GM12878 (cell line): ENCODE results near the gene KRT34. TPM values are rescaled to one million over a fixed set of nuclear protein-coding genes. Genes with fewer than 3 reads are reported as not detected.

ENCODE experiments used
- ASH2L ChIP-seq: fragments of 300-600, 200-600 bp; sonication (generic); IDR thresholded peaks from 2 replicates; pipeline ENCODE4 v1.6.1; 2017; ENCODE audit warnings: low read depth, mild to moderate bottlenecking, borderline replicate concordance
- CUX1 ChIP-seq: IDR thresholded peaks from 2 replicates; pipeline ENCODE4 v1.6.1; 2012; ENCODE audit warnings: improper control_type of control experiment, low read depth, low read length; ENCODE audit not compliant: insufficient replicate concordance
- TCF3 ChIP-seq: IDR thresholded peaks from 2 replicates; pipeline ENCODE4 v1.6.1; 2012; ENCODE audit warnings: low read depth, mild to moderate bottlenecking, low read length, borderline replicate concordance; ENCODE audit not compliant: insufficient read depth
- WRNIP1 ChIP-seq: IDR thresholded peaks from 2 replicates; pipeline ENCODE4 v1.6.1; 2011; ENCODE audit warnings: low read depth, low read length, improper control_type of control experiment, borderline replicate concordance
- ZSCAN29 ChIP-seq: fragments of 450-650 bp; IDR thresholded peaks from 2 replicates; pipeline ENCODE4 v1.6.1; 2017; ENCODE audit warnings: mild to moderate bottlenecking, moderate library complexity
- polyA plus RNA-seq, 11 experiments: library from polyadenylated mRNA; depleted of rRNA in 4 of 11; unstranded in 6 of 11; stranded (reverse) in 5 of 11; fragments of >200 nt; fragmentation: Nextera tagmentation in 4 of 11; fragmentation: Illumina TruSeq in 1 of 11; extraction: Ambion mirVana in 4 of 11; extraction: Trizol in 1 of 11; gene quantifications; 1 replicate in 1 of 11; 2 replicates in 10 of 11; pipeline versions ENCODE4 v1.2.1 to v1.2.3, GENCODE V29; 2011 to 2016; ENCODE audit warnings: inconsistent platforms in 2 of 11, missing spikeins in 2 of 11, low read depth in 1 of 11
- total RNA-seq, 4 experiments: library from RNA; depleted of rRNA in 3 of 4; stranded (reverse); fragments of >200 nt in 3 of 4; fragmentation: Illumina TruSeq in 1 of 4; extraction: Trizol in 1 of 4; gene quantifications; 2 replicates each; pipeline versions ENCODE4 v1.2.1 to v1.2.3, GENCODE V29; 2013 to 2021
- TF ChIP-seq, protein P1 (sequence below): fragments of 450-650 bp; conservative IDR thresholded peaks from 2 replicates; pipeline ENCODE4 v1.6.1; 2017; ENCODE audit warnings: mild to moderate bottlenecking, moderate library complexity
- TF ChIP-seq, protein P2 (sequence below): IDR thresholded peaks from 2 replicates; pipeline ENCODE4 v1.6.1; 2011; ENCODE audit warnings: borderline replicate concordance, low read depth, mild to moderate bottlenecking, moderate library complexity, low read length; ENCODE audit not compliant: insufficient read depth, poor library complexity, severe bottlenecking

KRT34 gene
- total and polyA plus RNA-seq, 10 of the 15 experiments (the other 5 are each of a cell fraction or from before 2014, with no cell fraction given), result not detected

GRCh38 chr17:41363881-41364280 is 18.2 kb downstream of the KRT34 start (continued):
- TF ChIP-seq, protein P1, sequence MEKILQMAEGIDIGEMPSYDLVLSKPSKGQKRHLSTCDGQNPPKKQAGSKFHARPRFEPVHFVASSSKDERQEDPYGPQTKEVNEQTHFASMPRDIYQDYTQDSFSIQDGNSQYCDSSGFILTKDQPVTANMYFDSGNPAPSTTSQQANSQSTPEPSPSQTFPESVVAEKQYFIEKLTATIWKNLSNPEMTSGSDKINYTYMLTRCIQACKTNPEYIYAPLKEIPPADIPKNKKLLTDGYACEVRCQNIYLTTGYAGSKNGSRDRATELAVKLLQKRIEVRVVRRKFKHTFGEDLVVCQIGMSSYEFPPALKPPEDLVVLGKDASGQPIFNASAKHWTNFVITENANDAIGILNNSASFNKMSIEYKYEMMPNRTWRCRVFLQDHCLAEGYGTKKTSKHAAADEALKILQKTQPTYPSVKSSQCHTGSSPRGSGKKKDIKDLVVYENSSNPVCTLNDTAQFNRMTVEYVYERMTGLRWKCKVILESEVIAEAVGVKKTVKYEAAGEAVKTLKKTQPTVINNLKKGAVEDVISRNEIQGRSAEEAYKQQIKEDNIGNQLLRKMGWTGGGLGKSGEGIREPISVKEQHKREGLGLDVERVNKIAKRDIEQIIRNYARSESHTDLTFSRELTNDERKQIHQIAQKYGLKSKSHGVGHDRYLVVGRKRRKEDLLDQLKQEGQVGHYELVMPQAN, result no peak
- TF ChIP-seq WRNIP1 (no peak), ASH2L (no peak), TCF3 (no peak), CUX1 (no peak), ZSCAN29 (no peak)
- TF ChIP-seq, protein P2, sequence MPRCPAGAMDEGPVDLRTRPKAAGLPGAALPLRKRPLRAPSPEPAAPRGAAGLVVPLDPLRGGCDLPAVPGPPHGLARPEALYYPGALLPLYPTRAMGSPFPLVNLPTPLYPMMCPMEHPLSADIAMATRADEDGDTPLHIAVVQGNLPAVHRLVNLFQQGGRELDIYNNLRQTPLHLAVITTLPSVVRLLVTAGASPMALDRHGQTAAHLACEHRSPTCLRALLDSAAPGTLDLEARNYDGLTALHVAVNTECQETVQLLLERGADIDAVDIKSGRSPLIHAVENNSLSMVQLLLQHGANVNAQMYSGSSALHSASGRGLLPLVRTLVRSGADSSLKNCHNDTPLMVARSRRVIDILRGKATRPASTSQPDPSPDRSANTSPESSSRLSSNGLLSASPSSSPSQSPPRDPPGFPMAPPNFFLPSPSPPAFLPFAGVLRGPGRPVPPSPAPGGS, result no peak
